Stimulated activated CD8-positive, alpha-beta memory T cell treated with anti-CD3 and anti-CD28 coated beads, Interleukin-4, amount 100 ng/mL, for 24 hours (primary cell): Measurements from ENCODE around the gene ZNF578.
"Not testable (repeated sequence)": the region's sequence is repeated elsewhere in the genome, so short reads cannot be mapped to it uniquely, and the experiment has no call there.

Experiments used
- DNase-seq: peaks from one replicate; pipeline ENCODE4 v3.0.0-alpha.2; 2020; ENCODE audit warnings: low read depth

ZNF578 gene

DNA sequence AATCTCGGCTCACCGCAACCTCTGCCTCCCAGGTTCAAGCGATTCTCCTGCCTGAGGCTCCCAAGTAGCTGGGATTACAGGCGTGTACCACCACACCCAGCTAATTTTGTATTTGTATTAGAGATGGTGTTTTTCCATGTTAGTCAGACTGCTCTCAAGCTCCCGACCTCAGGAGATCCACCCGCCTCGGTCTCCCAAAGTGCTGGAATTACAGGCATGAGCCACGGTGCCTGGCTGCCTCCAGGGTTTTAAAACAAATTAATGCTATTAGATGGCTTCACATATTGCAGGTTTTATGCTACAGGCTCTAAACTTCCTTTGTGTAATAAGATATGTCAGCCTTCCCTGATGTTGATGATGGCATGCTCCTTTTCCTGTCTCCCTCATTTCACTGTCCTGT lies 108.3 kb downstream of the ZNF578 start:
- DNase-seq = not testable (repeated sequence)
